PC-9 (cell line): ENCODE measurements around the gene CCDC51. TPM values are rescaled to one million over a fixed set of nuclear protein-coding genes. Genes with fewer than 3 reads are reported as not detected.
A peak's percentile ranks its signal among the peaks of the same experiment; 100 is the strongest.

ENCODE experiments used
- BruUV-seq: library from RNA; stranded (reverse); fragments of 400-500 nt; replicated peaks from 2 replicates; lab custom pipeline; 2021; lab: Mats Ljungman, UMichigan
- CTCF ChIA-PET: fragments of 300-600 bp; sonication (Branson Sonifier 250); formaldehyde crosslinking; loops from one replicate; lab custom pipeline; 2022; ENCODE audit warnings: antibody characterized with exemption; lab: Charles Lee
- POLR2A ChIA-PET: fragments of 300-600 bp; sonication (Branson Sonifier 250); formaldehyde crosslinking; loops from one replicate; lab custom pipeline; 2022; ENCODE audit warnings: antibody characterized with exemption; ENCODE audit not compliant: unreplicated experiment; lab: Charles Lee
- DNase-seq, 2 experiments: peaks; one replicate each; pipeline versions ENCODE4 v3.0.0 to v3.0.0-alpha.2; 2015 to 2022; ENCODE audit warnings: mixed read lengths in 1 of 2
- H2AFZ ChIP-seq: fragments of 200-600 bp; sonication (generic); 2 replicates; pipeline ENCODE4 v1.8.1; 2017; ENCODE audit warnings: antibody characterized with exemption
- H3F3A ChIP-seq: fragments of 200-600 bp; sonication (generic); 2 replicates; pipeline ENCODE4 v1.8.1; 2017; ENCODE audit warnings: antibody characterized with exemption, mild to moderate bottlenecking, low read depth; ENCODE audit not compliant: insufficient read depth
- H3K27ac ChIP-seq: fragments of 200-600 bp; sonication (generic); 2 replicates; pipeline ENCODE4 v1.6.1; 2016; ENCODE audit warnings: mixed run types
- H3K27me3 ChIP-seq: fragments of 200-600 bp; sonication (generic); 2 replicates; pipeline ENCODE4 v1.6.1; 2016; ENCODE audit warnings: low read depth, mixed run types; ENCODE audit not compliant: insufficient read depth
- H3K36me3 ChIP-seq: fragments of 200-600 bp; sonication (generic); 2 replicates; pipeline ENCODE4 v1.6.1; 2016; ENCODE audit warnings: low read depth, mixed run types
- H3K4me1 ChIP-seq: fragments of 200-600 bp; sonication (generic); replicated peaks from 2 replicates; pipeline ENCODE4 v1.6.1; 2016; ENCODE audit warnings: mixed run types; ENCODE audit not compliant: insufficient read depth
- H3K4me2 ChIP-seq: fragments of 200-600 bp; sonication (generic); 2 replicates; pipeline ENCODE4 v1.6.1; 2017; ENCODE audit warnings: mixed run types
- H3K4me3 ChIP-seq: fragments of 200-600 bp; sonication (generic); 2 replicates; pipeline ENCODE4 v1.6.1; 2016; ENCODE audit warnings: mixed run types
- H3K79me2 ChIP-seq: fragments of 200-600 bp; sonication (generic); 2 replicates; pipeline ENCODE4 v1.6.1; 2017; ENCODE audit warnings: low read depth, mixed run types
- H3K9me2 ChIP-seq: fragments of 200-600 bp; sonication (generic); 2 replicates; pipeline ENCODE4 v1.8.1; 2017; ENCODE audit warnings: mild to moderate bottlenecking; ENCODE audit not compliant: insufficient read depth
- H3K9me3 ChIP-seq: fragments of 200-600 bp; sonication (generic); 2 replicates; pipeline ENCODE4 v1.8.1; 2016; ENCODE audit warnings: low read depth; ENCODE audit not compliant: insufficient read depth
- H4K20me1 ChIP-seq: fragments of 200-600 bp; sonication (generic); 2 replicates; pipeline ENCODE4 v1.8.1; 2017; ENCODE audit not compliant: insufficient read depth
- EZH2 ChIP-seq: fragments of 200-600 bp; sonication (generic); IDR thresholded peaks from 2 replicates; pipeline ENCODE4 v1.8.0; 2017; ENCODE audit warnings: antibody characterized with exemption, low read depth
- intact Hi-C: fragments of 100-400 bp; cut with micrococcal nuclease; formaldehyde crosslinking; loops from one replicate; pipeline ENCODE4 v1.10.0; 2022; ENCODE audit not compliant: unreplicated experiment
- total RNA-seq: library from RNA; stranded (reverse); gene quantifications from 2 replicates; pipeline ENCODE4 v1.2.3, GENCODE V29; 2021
- TF ChIP-seq, protein P1 (sequence below): fragments of 200-600 bp; sonication (generic); conservative IDR thresholded peaks from 2 replicates; pipeline ENCODE4 v1.6.1; 2017; ENCODE audit warnings: mixed run types, antibody characterized with exemption, mild to moderate bottlenecking, moderate library complexity

Gene CCDC51
- total RNA-seq, 1 experiment from 2014 or later = 28.5 TPM

DNA sequence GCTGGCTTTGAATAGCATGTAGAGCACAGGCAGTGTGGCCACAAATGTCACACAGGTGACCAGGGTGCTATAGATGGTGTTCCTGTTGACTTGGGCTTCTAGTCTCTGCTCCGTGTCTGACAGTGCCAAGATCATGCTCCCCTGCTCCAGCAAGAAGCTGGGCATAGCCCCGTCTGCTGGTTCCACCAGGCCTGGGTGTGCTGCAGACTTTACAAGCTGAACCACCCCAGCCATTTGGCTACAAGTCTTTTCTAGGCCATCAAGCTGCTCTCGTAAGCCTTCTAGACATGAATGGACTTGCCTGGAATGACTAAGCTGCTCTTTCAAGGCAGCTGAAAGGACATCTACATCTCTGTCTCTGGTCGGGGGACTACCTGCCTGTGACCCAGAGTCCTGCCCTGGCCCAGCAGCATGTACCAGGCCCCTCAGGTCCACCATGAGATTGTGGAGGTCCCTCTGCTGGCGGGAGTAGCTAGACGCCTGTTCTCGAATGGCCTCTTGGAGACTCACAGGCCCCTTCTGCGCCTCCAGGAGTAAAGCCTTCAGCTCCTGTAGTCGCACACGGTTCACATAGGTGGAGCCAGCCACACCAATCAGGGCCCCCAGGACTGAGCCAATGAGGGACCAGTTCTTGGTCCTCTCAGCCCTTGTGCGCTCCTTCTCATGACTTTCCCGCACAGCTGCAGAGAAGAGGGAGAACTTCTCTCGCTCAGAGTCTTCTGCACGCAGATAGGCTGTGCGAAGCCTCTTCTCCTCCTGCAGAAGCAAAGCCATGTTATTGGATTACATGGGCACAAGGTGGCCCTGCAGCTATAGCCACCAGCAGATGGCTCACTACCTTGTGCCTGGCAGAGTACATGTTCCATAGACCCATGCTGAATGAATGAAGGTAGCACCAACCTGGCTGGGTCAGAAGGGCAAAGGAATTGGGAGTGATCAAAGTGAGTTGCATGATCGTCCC lies 7.2 kb downstream of the CCDC51 start:
- no peak for TF ChIP-seq EZH2
- TF ChIP-seq, protein P1, sequence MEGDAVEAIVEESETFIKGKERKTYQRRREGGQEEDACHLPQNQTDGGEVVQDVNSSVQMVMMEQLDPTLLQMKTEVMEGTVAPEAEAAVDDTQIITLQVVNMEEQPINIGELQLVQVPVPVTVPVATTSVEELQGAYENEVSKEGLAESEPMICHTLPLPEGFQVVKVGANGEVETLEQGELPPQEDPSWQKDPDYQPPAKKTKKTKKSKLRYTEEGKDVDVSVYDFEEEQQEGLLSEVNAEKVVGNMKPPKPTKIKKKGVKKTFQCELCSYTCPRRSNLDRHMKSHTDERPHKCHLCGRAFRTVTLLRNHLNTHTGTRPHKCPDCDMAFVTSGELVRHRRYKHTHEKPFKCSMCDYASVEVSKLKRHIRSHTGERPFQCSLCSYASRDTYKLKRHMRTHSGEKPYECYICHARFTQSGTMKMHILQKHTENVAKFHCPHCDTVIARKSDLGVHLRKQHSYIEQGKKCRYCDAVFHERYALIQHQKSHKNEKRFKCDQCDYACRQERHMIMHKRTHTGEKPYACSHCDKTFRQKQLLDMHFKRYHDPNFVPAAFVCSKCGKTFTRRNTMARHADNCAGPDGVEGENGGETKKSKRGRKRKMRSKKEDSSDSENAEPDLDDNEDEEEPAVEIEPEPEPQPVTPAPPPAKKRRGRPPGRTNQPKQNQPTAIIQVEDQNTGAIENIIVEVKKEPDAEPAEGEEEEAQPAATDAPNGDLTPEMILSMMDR = no peak
- H3K9me3 ChIP-seq = no peaks in the 10 kb centered on the region
- peak overlapping the region; percentile 86 for H3K27ac ChIP-seq
- no peak for DNase-seq
- H3K4me1 ChIP-seq = peaks cover 54% of the 10 kb centered on the region
- ChIA-PET POLR2A (interaction anchor here (0.5 to 0.7 kb wide), 3 partner anchors 12 to 688 kb away, joined by 3 to 5 read pairs (median 4); partner anchors contain the start of gene USP19), CTCF (interaction anchor here (2.8 kb wide), 1 partner anchor 32 kb away, joined by 19 read pairs; no protein-coding TSS in a partner anchor)
- H3K4me2 ChIP-seq = peak overlapping the region; percentile 65
- peaks cover 29% of the 10 kb centered on the region for H3F3A ChIP-seq
- peak overlapping the region; percentile 43; the same call in 1 of the 2 replicates for H3K4me3 ChIP-seq
- H3K27me3 ChIP-seq = no peaks in the 10 kb centered on the region
- H3K36me3 ChIP-seq = no peaks in the 10 kb centered on the region
- H3K9me2 ChIP-seq = no peaks in the 10 kb centered on the region
- no peak overlapping the region for H2AFZ ChIP-seq
- intact Hi-C loops = loop anchor here (10.0 kb wide), 1 partner anchor 128 kb away; the partner anchor contains the start of gene NME6
- peaks cover 32% of the 10 kb centered on the region for H3K79me2 ChIP-seq
- no TSS peak for BruUV-seq
- H4K20me1 ChIP-seq = no peaks in the 10 kb centered on the region

DNA sequence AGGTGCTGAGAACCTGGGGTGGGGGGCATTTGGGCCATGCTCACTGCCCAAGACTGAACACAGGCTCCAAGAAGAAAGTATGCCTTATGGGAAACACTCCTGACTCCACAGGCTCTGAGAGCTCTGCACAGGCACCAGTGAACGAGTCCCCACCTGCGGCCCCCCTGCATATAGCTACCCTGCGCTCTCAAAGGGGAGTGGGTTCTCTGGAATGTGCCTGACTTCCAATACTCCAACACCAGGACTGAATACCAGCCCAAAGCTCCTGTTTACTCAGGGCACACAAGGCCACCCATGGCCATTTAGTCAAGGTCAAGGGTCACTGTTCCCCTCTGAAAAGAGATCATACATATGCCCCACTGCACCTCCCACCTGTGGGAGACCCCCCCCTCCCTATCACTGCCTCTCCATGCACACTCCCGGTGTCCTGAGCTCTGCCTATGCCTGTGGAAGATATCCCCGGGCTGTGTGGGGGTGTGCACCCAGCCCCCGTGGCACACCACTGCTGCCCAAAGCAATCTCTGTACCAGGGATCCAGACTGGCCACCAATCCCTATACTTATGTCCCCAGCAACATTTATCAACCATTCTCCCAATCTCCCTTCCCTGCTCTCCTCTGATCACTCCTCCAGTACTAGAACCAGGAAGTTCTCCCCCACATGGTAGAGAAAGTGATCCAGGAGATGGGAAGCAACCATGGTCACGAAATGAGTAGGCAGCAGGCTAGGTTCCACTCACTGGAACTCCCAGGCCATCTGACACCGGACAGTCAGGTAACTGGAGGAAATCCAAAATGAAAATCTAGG lies 8.5 kb downstream of the CCDC51 start:
- DNase-seq = no peak
- no peaks in the 10 kb centered on the region for H3K27me3 ChIP-seq
- TF ChIP-seq EZH2 = no peak
- TF ChIP-seq, protein P1 = no peak
- peaks cover 45% of the 10 kb centered on the region for H3K79me2 ChIP-seq
- no TSS peak for BruUV-seq
- H3K9me3 ChIP-seq = no peaks in the 10 kb centered on the region
- intact Hi-C loops = loop anchor here (10.0 kb wide), 1 partner anchor 127 kb away; the partner anchor contains the start of gene NME6
- H3K4me3 ChIP-seq = no peak overlapping the region
- H2AFZ ChIP-seq = no peak overlapping the region
- H3K27ac ChIP-seq = no peak overlapping the region
- no peaks in the 10 kb centered on the region for H3K36me3 ChIP-seq
- peaks cover 29% of the 10 kb centered on the region for H3F3A ChIP-seq
- peaks cover 54% of the 10 kb centered on the region for H3K4me1 ChIP-seq
- POLR2A ChIA-PET = interaction anchor here (0.7 kb wide), 1 partner anchor 408 kb away, joined by 3 read pairs; no protein-coding TSS in a partner anchor
- peak overlapping the region; percentile 78; the same call in 1 of the 2 replicates for H3K4me2 ChIP-seq
- CTCF ChIA-PET = interaction anchor here (0.6 kb wide), 2 partner anchors 8 to 125 kb away, joined by 3 to 4 read pairs; partner anchors contain the start of genes CCDC51 and TMA7
- H4K20me1 ChIP-seq = no peaks in the 10 kb centered on the region
- no peaks in the 10 kb centered on the region for H3K9me2 ChIP-seq

DNA sequence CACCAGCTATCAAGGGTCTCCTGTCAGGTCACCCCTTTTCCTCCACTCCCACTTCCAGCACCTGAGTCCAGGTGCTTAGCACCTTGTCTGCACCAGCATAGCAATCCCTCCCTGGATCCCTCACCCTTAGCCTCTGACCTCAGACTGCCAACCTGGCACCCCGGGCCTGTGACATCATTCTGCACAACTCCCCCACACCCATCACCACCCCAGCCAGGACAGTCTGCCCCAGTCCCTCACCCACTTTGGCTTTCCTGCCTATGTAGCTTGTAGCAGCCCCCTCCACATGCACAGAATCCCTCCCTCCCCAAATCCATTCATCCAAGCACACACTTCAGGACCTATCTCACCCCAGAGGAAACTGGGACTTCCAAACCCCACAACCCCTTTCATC lies 9.2 kb downstream of the CCDC51 start:
- no peaks in the 10 kb centered on the region for H3K27me3 ChIP-seq
- peak overlapping the region; percentile 78 for H3K4me2 ChIP-seq
- ChIA-PET CTCF (no interaction called here), POLR2A (interaction anchor here (0.7 kb wide), 1 partner anchor 409 kb away, joined by 3 read pairs; no protein-coding TSS in a partner anchor)
- intact Hi-C loops = loop anchor here (10.0 kb wide), 1 partner anchor 126 kb away; the partner anchor contains the start of gene NME6
- peaks cover 47% of the 10 kb centered on the region for H3K79me2 ChIP-seq
- no peak for TF ChIP-seq EZH2
- H3K9me2 ChIP-seq = no peaks in the 10 kb centered on the region
- peaks cover 52% of the 10 kb centered on the region for H3K4me1 ChIP-seq
- peak overlapping the region; percentile 73; the same call in 1 of the 2 replicates for H3K4me3 ChIP-seq
- no TSS peak for BruUV-seq
- H3F3A ChIP-seq = peaks cover 29% of the 10 kb centered on the region
- no peaks in the 10 kb centered on the region for H4K20me1 ChIP-seq
- H3K9me3 ChIP-seq = no peaks in the 10 kb centered on the region
- H3K36me3 ChIP-seq = no peaks in the 10 kb centered on the region
- no peak for DNase-seq
- H3K27ac ChIP-seq = peak overlapping the region; percentile 61; the same call in 1 of the 2 replicates
- H2AFZ ChIP-seq = no peak overlapping the region
